ENCODE data around the gene RABEPK. TPM values are rescaled to one million over a fixed set of nuclear protein-coding genes. Genes with fewer than 3 reads are reported as not detected.
A peak's percentile ranks its signal among the peaks of the same experiment; 100 is the strongest.
"Not testable (repeated sequence)": the region's sequence is repeated elsewhere in the genome, so short reads cannot be mapped to it uniquely, and the experiment has no call there.

RABEPK gene
- total RNA-seq, 1 donor from 2014 or later: 20.5 TPM

DNA sequence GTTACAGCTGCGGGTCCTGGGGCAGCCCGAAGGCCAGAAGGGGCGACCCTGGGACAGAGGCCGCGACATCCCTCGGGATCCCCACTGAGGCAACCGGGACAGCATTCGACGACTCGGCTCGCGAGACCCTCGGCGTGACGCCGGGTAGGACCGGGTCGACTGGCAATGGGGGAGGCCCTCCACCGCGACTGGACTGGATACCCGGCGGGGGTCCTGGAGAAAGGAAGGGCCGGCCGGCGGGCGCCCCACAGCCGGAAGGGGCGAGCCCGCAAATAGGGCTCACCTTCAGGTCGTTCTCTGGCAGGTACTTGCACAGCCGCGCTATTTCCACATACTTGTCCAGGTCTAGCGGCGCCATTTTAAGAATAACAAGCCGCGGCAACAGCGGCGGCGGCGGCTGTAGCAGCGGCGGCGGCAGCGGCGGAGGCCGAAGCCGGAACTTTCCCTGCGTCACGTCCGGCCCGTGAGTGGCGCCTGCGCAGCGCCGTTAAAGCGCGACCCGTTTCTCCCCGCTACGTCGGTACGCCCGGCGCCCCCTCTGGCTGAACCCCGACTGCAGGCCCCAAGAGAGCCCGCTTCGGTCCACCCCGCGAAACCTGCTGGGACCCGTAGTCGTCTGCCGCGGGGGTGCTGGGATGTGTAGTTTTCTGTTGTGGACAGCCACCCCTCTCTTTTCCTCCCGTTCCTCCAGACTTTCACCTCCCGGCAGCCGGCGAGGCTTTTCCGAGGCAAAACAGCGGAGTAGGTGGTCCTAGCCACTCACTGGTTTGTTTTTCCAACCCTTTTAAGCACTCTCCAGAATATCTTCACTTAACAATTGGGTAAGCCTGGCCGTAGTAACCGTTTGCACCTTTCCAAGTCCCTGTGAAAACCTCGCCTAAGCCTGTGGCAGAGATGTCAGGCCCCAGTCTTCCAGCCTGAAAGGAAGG lies 10.7 kb upstream of the RABEPK start, which contains the start of gene PPP6C:
Gene PPP6C (minus strand): TSS at position 443 of the 929 bp plus-strand sequence. CDS start 85 bp downstream, at position 358.
- Mint-ChIP-seq H3K36me3 (no peaks in the 10 kb centered on the region), H3K27me3 (ENCODE audit: low read depth) (no peaks in the 10 kb centered on the region), H3K4me1 (peaks cover 22% of the 10 kb centered on the region), H3K4me3 (peak within 1 kb of the TSS; percentile 91), H3K27ac (peak within 1 kb of the TSS; percentile 95), H3K9me3 (no peaks in the 10 kb centered on the region)
- DNase-seq (ENCODE audit: low spot score in 2 of 2, unreplicated experiment in 2 of 2): peak; percentile 90 to 96
- TF ChIP-seq, protein P1, sequence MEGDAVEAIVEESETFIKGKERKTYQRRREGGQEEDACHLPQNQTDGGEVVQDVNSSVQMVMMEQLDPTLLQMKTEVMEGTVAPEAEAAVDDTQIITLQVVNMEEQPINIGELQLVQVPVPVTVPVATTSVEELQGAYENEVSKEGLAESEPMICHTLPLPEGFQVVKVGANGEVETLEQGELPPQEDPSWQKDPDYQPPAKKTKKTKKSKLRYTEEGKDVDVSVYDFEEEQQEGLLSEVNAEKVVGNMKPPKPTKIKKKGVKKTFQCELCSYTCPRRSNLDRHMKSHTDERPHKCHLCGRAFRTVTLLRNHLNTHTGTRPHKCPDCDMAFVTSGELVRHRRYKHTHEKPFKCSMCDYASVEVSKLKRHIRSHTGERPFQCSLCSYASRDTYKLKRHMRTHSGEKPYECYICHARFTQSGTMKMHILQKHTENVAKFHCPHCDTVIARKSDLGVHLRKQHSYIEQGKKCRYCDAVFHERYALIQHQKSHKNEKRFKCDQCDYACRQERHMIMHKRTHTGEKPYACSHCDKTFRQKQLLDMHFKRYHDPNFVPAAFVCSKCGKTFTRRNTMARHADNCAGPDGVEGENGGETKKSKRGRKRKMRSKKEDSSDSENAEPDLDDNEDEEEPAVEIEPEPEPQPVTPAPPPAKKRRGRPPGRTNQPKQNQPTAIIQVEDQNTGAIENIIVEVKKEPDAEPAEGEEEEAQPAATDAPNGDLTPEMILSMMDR (IDR thresholded peaks at IDR 0.05; ENCODE audit: unreplicated experiment): peak; percentile 44

DNA sequence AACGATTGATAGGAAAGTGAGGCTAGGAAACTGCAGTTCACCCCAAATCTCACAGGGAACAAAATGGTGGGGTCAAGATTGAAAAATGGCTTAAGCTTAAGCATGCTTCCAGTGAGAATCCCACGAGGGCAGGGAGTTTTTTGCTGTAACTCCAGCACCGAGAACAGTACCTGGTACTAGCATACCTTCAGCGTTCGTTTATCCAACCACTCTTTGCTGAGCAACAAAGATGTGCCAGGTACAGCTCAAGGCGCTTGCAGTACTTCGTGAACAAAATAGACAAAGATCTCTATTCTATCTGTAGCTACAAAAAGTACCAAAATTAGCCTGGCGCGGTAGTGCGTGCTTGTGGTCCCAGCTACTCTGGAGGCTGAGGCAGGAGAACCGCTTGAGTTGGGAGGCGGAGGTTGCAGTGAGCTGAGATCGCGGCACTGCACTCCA lies 10.0 kb upstream of the RABEPK start:
- H3K9me3 Mint-ChIP-seq: no peaks in the 10 kb centered on the region
- TF ChIP-seq, protein P1 (IDR thresholded peaks at IDR 0.05; ENCODE audit: unreplicated experiment): no peak
- peak overlapping the region; percentile 91 for H3K4me3 Mint-ChIP-seq
- DNase-seq (ENCODE audit: low spot score in 2 of 2, unreplicated experiment in 2 of 2): no peak
- peaks cover 22% of the 10 kb centered on the region for H3K4me1 Mint-ChIP-seq
- H3K27me3 Mint-ChIP-seq (ENCODE audit: low read depth): no peaks in the 10 kb centered on the region
- H3K36me3 Mint-ChIP-seq: no peaks in the 10 kb centered on the region
- H3K27ac Mint-ChIP-seq: peak overlapping the region; percentile 95

DNA sequence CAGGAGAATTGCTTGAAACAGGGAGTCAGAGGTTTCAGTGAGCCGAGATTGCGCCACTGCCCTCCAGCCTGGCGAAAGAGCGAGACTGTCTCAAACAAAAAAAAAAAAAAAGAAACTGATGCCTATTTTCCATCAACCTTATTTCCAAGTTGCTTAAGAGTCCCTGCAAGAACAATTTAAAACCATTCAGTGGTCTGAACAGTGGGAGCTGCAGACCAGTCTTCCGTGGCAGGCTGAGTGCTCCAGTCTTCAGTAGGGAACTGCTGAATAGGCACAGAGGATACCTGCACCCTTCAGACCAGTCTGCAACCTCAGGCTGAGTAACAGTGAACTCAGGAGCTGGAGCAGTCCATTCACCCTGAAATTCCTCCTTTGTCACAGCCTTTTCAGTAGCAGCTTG lies 5.9 kb upstream of the RABEPK start:
- not testable (repeated sequence) for H3K36me3 Mint-ChIP-seq; H3K27ac Mint-ChIP-seq; H3K27me3 Mint-ChIP-seq (ENCODE audit: low read depth); H3K4me3 Mint-ChIP-seq; H3K9me3 Mint-ChIP-seq; DNase-seq (ENCODE audit: low spot score in 2 of 2, unreplicated experiment in 2 of 2)
- peaks cover 17% of the 10 kb centered on the region for H3K4me1 Mint-ChIP-seq

- not testable (repeated sequence) for H3K4me3 Mint-ChIP-seq; DNase-seq (ENCODE audit: low spot score in 2 of 2, unreplicated experiment in 2 of 2); H3K36me3 Mint-ChIP-seq; H3K27ac Mint-ChIP-seq; H3K27me3 Mint-ChIP-seq (ENCODE audit: low read depth); H3K9me3 Mint-ChIP-seq
- peaks cover 11% of the 10 kb centered on the region for H3K4me1 Mint-ChIP-seq
Measured at GRCh38 chr9:125195591-125195990, 4.8 kb upstream of the RABEPK start.

DNA sequence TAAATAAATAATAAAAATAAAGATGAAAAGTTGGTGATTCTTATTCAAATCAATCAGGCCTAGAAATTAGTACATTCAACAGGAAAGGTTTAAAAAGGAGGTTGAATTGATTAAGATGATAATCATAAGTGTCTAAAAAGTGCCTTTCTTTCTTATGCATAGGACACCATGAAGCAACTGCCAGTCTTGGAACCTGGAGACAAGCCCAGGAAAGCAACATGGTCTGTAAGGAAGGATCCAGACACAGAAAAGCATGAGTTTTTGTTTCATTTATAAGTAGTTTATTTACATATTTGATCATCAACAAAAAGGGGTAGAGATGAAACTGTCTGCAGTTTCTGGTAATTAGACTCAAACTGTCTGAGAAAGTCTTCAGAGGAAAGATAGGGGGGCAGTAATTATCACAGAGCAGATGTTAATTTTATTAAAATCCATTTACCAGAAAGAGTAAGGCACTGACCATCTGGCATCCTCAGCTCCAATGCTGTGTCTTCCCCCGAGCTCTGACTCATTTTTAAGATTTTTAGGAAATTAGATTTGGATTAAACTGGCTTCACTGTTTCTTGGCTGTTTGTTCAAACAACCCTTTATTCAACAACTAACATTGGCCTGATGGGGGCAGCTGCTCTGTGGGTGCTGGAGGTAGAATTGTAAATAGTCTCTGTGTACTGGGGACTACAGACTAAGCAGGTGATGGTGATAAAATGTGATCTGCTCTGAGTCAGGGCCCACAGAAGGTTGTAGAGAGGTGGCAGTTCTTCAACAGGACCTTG lies 2.7 kb downstream of the RABEPK start:
- Mint-ChIP-seq H3K4me1 (peaks cover 13% of the 10 kb centered on the region), H3K36me3 (peaks cover 20% of the 10 kb centered on the region), H3K4me3 (no peak overlapping the region), H3K9me3 (no peaks in the 10 kb centered on the region), H3K27ac (no peak overlapping the region), H3K27me3 (ENCODE audit: low read depth) (peaks cover 2% of the 10 kb centered on the region)
- no peak for DNase-seq (ENCODE audit: low spot score in 2 of 2, unreplicated experiment in 2 of 2)
- TF ChIP-seq, protein P1 (IDR thresholded peaks at IDR 0.05; ENCODE audit: unreplicated experiment): no peak

- Mint-ChIP-seq H3K9me3 (no peaks in the 10 kb centered on the region), H3K4me1 (peaks cover 9% of the 10 kb centered on the region), H3K4me3 (no peak overlapping the region), H3K27ac (no peak overlapping the region), H3K27me3 (ENCODE audit: low read depth) (no peaks in the 10 kb centered on the region), H3K36me3 (peaks cover 26% of the 10 kb centered on the region)
- no peak for DNase-seq (ENCODE audit: low spot score in 2 of 2, unreplicated experiment in 2 of 2)
- TF ChIP-seq, protein P1 (IDR thresholded peaks at IDR 0.05; ENCODE audit: unreplicated experiment): no peak
Measured at GRCh38 chr9:125204477-125204876, 4.1 kb downstream of the RABEPK start.

Measured in mesothelial cell of epicardium (in vitro differentiated cells).